Breast epithelium (tissue), 4 donors: Measurements from ENCODE around the gene NAE1. TPM values are rescaled to one million over a fixed set of nuclear protein-coding genes. Genes with fewer than 3 reads are reported as not detected.
A peak's percentile ranks its signal among the peaks of the same experiment; 100 is the strongest.

ENCODE experiments used
- DNase-seq, 2 donors: peaks; one replicate each; pipeline ENCODE4 v3.0.0-alpha.2; 2019; ENCODE audit warnings: low spot score in 2 of 2
- H3K27ac ChIP-seq, 2 donors: fragments of 200-600 bp; sonication (generic) in 1 of 2; one replicate each; pipeline ENCODE4 v1.5.1; 2016 to 2019; ENCODE audit warnings: mild to moderate bottlenecking in 1 of 2
- H3K27me3 ChIP-seq, 2 donors: fragments of 200-600 bp; sonication (generic) in 1 of 2; one replicate each; pipeline versions ENCODE4 v1.5.1 to v1.6.0; 2017 to 2019; ENCODE audit warnings: control low read depth in 1 of 2, mild to moderate bottlenecking in 1 of 2
- H3K36me3 ChIP-seq: fragments of 200-600 bp; one replicate; pipeline ENCODE4 v1.5.1; 2019
- H3K4me1 ChIP-seq, 2 donors: fragments of 200-600 bp; sonication (generic); one replicate each; pipeline ENCODE4 v1.5.1; 2016 to 2019; ENCODE audit warnings: control low read depth in 1 of 2
- H3K4me3 ChIP-seq, 3 donors: fragments of 200-600 bp; sonication (generic); 1 replicate in 2 of 3; 2 replicates in 1 of 3; pipeline ENCODE4 v1.5.1; 2016 to 2019; ENCODE audit warnings: mild to moderate bottlenecking in 3 of 3, moderate library complexity in 2 of 3
- H3K9me3 ChIP-seq, 2 donors: fragments of 200-600 bp; sonication (generic) in 1 of 2; one replicate each; pipeline ENCODE4 v1.5.1; 2016 to 2019; ENCODE audit warnings: control low read depth in 1 of 2
- CTCF ChIP-seq, 3 donors: fragments of 450-650 bp; IDR thresholded peaks; one replicate each; pipeline ENCODE4 v1.5.1; 2016 to 2017; ENCODE audit warnings: antibody characterized with exemption in 3 of 3, mild to moderate bottlenecking in 3 of 3, moderate library complexity in 3 of 3
- POLR2A ChIP-seq: fragments of 450-650 bp; IDR thresholded peaks from one replicate; pipeline ENCODE4 v1.6.1; 2016; ENCODE audit warnings: antibody characterized with exemption, mild to moderate bottlenecking, moderate library complexity
- POLR2AphosphoS5 ChIP-seq, 3 donors: sonication (generic); formaldehyde crosslinking; IDR thresholded peaks; one replicate each; pipeline ENCODE4 v1.6.1; 2017; ENCODE audit warnings: antibody characterized with exemption in 3 of 3
- intact Hi-C: fragments of 100-400 bp; cut with DNase I; formaldehyde crosslinking; loops from one replicate; pipeline ENCODE4 v1.15.1; 2023; ENCODE audit warnings: low total_unique reads
- total RNA-seq, 3 donors: library from RNA; depleted of rRNA; stranded (reverse); fragments of >200 nt; gene quantifications; one replicate each; pipeline ENCODE4 v1.1.0, GENCODE V29; 2016

Gene NAE1
- total RNA-seq, 3 donors from 2014 or later: 44.0 to 69.8 (median 60.3) TPM

GRCh38 chr16:66846831-66847230 is 16.1 kb upstream of the NAE1 start:
- TF ChIP-seq POLR2A: no peak
- TF ChIP-seq POLR2AphosphoS5 (IDR thresholded peaks at IDR 0.05): no peak
- no peak for TF ChIP-seq CTCF (IDR thresholded peaks at IDR 0.05)
- intact Hi-C loops: no loop called here

GRCh38 chr16:66846266-66846665 is 15.5 kb upstream of the NAE1 start:
- TF ChIP-seq POLR2A (no peak), CTCF (IDR thresholded peaks at IDR 0.05) (no peak), POLR2AphosphoS5 (IDR thresholded peaks at IDR 0.05) (no peak)
- peak in 1 of 2 donors; percentile 27 for DNase-seq
- Histone ChIP-seq H3K4me1 (peaks cover 4 to 6% of the 10 kb centered on the region in 2 donors), H3K4me3 (no peak overlapping the region), H3K27ac (no peak overlapping the region), H3K9me3 (no peaks in the 10 kb centered on the region), H3K27me3 (peaks cover 0 to 22% of the 10 kb centered on the region in 2 donors), H3K36me3 (no peaks in the 10 kb centered on the region)
- intact Hi-C loops: no loop called here

More at GRCh38 chr16:66846831-66847230, 16.1 kb upstream of the NAE1 start:
- no peaks in the 10 kb centered on the region for H3K9me3 ChIP-seq
- H3K4me3 ChIP-seq: no peak overlapping the region
- DNase-seq: no peak
- peaks cover 0 to 22% of the 10 kb centered on the region in 2 donors for H3K27me3 ChIP-seq
- H3K36me3 ChIP-seq: no peaks in the 10 kb centered on the region
- H3K4me1 ChIP-seq: peaks cover 4 to 6% of the 10 kb centered on the region in 2 donors
- no peak overlapping the region for H3K27ac ChIP-seq

- Histone ChIP-seq H3K9me3 (no peaks in the 10 kb centered on the region), H3K4me3 (no peak overlapping the region), H3K36me3 (no peaks in the 10 kb centered on the region), H3K27me3 (peaks cover 0 to 22% of the 10 kb centered on the region in 2 donors), H3K4me1 (peaks cover 4 to 6% of the 10 kb centered on the region in 2 donors), H3K27ac (no peak overlapping the region)
- DNase-seq: peak in 1 of 2 donors; percentile 35
- intact Hi-C loops: no loop called here
- TF ChIP-seq POLR2AphosphoS5 (IDR thresholded peaks at IDR 0.05): no peak
- TF ChIP-seq POLR2A: no peak
- no peak for TF ChIP-seq CTCF (IDR thresholded peaks at IDR 0.05)
Measured at GRCh38 chr16:66845791-66846221, 15.0 kb upstream of the NAE1 start.

- intact Hi-C loops: no loop called here
- Histone ChIP-seq H3K4me1 (peaks cover 4 to 6% of the 10 kb centered on the region in 2 donors), H3K36me3 (no peaks in the 10 kb centered on the region), H3K9me3 (no peaks in the 10 kb centered on the region), H3K4me3 (peak overlapping the region; percentile 32 to 68 (median 47)), H3K27ac (no peak overlapping the region), H3K27me3 (peaks cover 0 to 22% of the 10 kb centered on the region in 2 donors)
- DNase-seq: no peak
- TF ChIP-seq CTCF (IDR thresholded peaks at IDR 0.05) (no peak), POLR2A (no peak), POLR2AphosphoS5 (IDR thresholded peaks at IDR 0.05) (no peak)
Measured at GRCh38 chr16:66845080-66845410, 14.3 kb upstream of the NAE1 start.

- no peak for TF ChIP-seq POLR2A
- no peak for TF ChIP-seq CTCF (IDR thresholded peaks at IDR 0.05)
- TF ChIP-seq POLR2AphosphoS5 (IDR thresholded peaks at IDR 0.05): no peak
- no peak within 1 kb of the TSS for H3K27ac ChIP-seq
- H3K27me3 ChIP-seq: peaks cover 0 to 22% of the 10 kb centered on the region in 2 donors
- peak within 1 kb of the TSS; percentile 32 to 68 (median 47) for H3K4me3 ChIP-seq
- no peak for DNase-seq
- no peaks in the 10 kb centered on the region for H3K9me3 ChIP-seq
- intact Hi-C loops: no loop called here
- no peaks in the 10 kb centered on the region for H3K36me3 ChIP-seq
- peaks cover 4 to 6% of the 10 kb centered on the region in 2 donors for H3K4me1 ChIP-seq
Measured at GRCh38 chr16:66844342-66845079, 13.7 kb upstream of the NAE1 start, which contains the start of gene CA7. Gene CA7 (plus strand): TSS chr16:66844414. CDS start chr16:66844488, 74 bp downstream.
